Inflammatory macrophage treated with lipopolysaccharide for 4 hours (primary cell): Measurements from ENCODE around the gene CDH20.

Experiments
- DNase-seq: peaks from one replicate; pipeline ENCODE4 v3.0.0-alpha.2; 2020

Gene CDH20

GRCh38 chr18:61333271-61333745 is at the start of gene CDH20:
TSS of gene CDH20 (plus strand) at chr18:61333430.
- no peak for DNase-seq

GRCh38 chr18:61284039-61284438 is 49.2 kb upstream of the CDH20 start:
- DNase-seq = no peak

GRCh38 chr18:61285777-61286176 is 47.5 kb upstream of the CDH20 start:
- no peak for DNase-seq

- no peak for DNase-seq
Measured at GRCh38 chr18:61286867-61287266, 46.4 kb upstream of the CDH20 start.

- DNase-seq = no peak
Measured at GRCh38 chr18:61290616-61291015, 42.6 kb upstream of the CDH20 start.

GRCh38 chr18:61292280-61293035 is 40.8 kb upstream of the CDH20 start:
- no peak for DNase-seq

GRCh38 chr18:61295153-61295552 is 38.1 kb upstream of the CDH20 start:
- DNase-seq = no peak

GRCh38 chr18:61308004-61308403 is 25.2 kb upstream of the CDH20 start:
- DNase-seq = no peak

GRCh38 chr18:61308795-61309393 is 24.3 kb upstream of the CDH20 start:
- DNase-seq = no peak

- DNase-seq = peak; percentile 6
Measured at GRCh38 chr18:61322265-61322873, 10.9 kb upstream of the CDH20 start.

GRCh38 chr18:61323951-61324350 is 9.3 kb upstream of the CDH20 start:
- no peak for DNase-seq

- no peak for DNase-seq
Measured at GRCh38 chr18:61326407-61326806, 6.8 kb upstream of the CDH20 start.

- no peak for DNase-seq
Measured at GRCh38 chr18:61329398-61329797, 3.8 kb upstream of the CDH20 start.

- DNase-seq = no peak
Measured at GRCh38 chr18:61331051-61331450, 2.2 kb upstream of the CDH20 start.

- DNase-seq = no peak
Measured at GRCh38 chr18:61333746-61334490, 688 bp downstream of the CDH20 start.

- no peak for DNase-seq
Measured at GRCh38 chr18:61334491-61334850, 1.2 kb downstream of the CDH20 start.

- no peak for DNase-seq
Measured at GRCh38 chr18:61334951-61335683, 1.9 kb downstream of the CDH20 start.

GRCh38 chr18:61335684-61336555 is 2.7 kb downstream of the CDH20 start:
- no peak for DNase-seq

- DNase-seq = no peak
Measured at GRCh38 chr18:61336766-61337165, 3.5 kb downstream of the CDH20 start.

GRCh38 chr18:61337527-61337926 is 4.3 kb downstream of the CDH20 start:
- no peak for DNase-seq

- DNase-seq = no peak
Measured at GRCh38 chr18:61340148-61340547, 6.9 kb downstream of the CDH20 start.

GRCh38 chr18:61348230-61348629 is 15.0 kb downstream of the CDH20 start:
- DNase-seq = no peak
